ENCODE data around the gene USP47.
"Not testable (repeated sequence)": the region's sequence is repeated elsewhere in the genome, so short reads cannot be mapped to it uniquely, and the experiment has no call there.

Gene USP47

DNA sequence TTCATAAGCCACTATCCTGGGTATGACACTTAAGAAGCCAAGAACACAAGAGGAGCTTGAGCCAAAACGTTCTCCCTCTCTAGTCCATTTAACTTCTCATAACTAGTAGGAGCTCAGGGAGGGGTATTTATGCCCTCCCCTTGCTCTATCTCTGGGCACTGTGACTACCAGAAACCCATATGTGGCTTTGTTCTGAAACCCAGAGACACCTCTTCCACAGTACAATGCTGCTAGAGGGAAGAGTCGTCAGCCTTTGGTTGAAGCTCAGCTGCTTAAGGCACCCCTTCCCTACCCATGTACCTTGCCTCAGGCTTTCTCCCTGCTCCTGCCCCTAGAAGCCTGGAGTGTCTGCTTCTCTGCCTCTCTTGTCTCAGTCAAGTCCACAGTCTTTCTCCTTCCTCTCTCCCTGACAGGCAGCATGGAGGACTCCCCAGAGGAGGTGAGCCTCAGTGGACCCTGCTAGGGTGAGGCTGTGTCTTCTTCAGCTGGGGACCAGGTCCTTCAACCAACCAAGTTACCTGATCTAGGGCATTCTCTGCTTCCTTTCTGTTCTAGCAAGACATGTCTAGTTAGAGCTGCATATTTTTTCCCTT lies 23.1 kb upstream of the USP47 start:
- FAIRE-seq (no peak), DNase-seq (ENCODE audit: insufficient read length, low spot score) (no peak)
- TF ChIP-seq POLR2A (IDR thresholded peaks at IDR 0.05; ENCODE audit: low read depth, low read length) = no peak
- TF ChIP-seq TAF1 (IDR thresholded peaks at IDR 0.05; ENCODE audit: low read depth, low read length) = no peak
- no peak for TF ChIP-seq POU2F2 (IDR thresholded peaks at IDR 0.05; ENCODE audit: low read depth, low read length)
- TF ChIP-seq PAX5 (IDR thresholded peaks at IDR 0.05; ENCODE audit: insufficient read depth, low read length, severe bottlenecking) = no peak
- TF ChIP-seq SPI1 (IDR thresholded peaks at IDR 0.05; ENCODE audit: low read depth, low read length) = no peak
- no peak for TF ChIP-seq POLR2AphosphoS5 (IDR thresholded peaks at IDR 0.05; ENCODE audit: low read depth, low read length)

GRCh38 chr11:11821899-11822298 lies 19.9 kb upstream of the USP47 start:
- FAIRE-seq = no peak
- no peak for DNase-seq (ENCODE audit: insufficient read length, low spot score)
- no peak for TF ChIP-seq TAF1 (IDR thresholded peaks at IDR 0.05; ENCODE audit: low read depth, low read length)
- no peak for TF ChIP-seq POLR2AphosphoS5 (IDR thresholded peaks at IDR 0.05; ENCODE audit: low read depth, low read length)
- TF ChIP-seq POU2F2 (IDR thresholded peaks at IDR 0.05; ENCODE audit: low read depth, low read length) = no peak
- TF ChIP-seq SPI1 (IDR thresholded peaks at IDR 0.05; ENCODE audit: low read depth, low read length) = no peak
- no peak for TF ChIP-seq POLR2A (IDR thresholded peaks at IDR 0.05; ENCODE audit: low read depth, low read length)
- no peak for TF ChIP-seq PAX5 (IDR thresholded peaks at IDR 0.05; ENCODE audit: insufficient read depth, low read length, severe bottlenecking)

DNA sequence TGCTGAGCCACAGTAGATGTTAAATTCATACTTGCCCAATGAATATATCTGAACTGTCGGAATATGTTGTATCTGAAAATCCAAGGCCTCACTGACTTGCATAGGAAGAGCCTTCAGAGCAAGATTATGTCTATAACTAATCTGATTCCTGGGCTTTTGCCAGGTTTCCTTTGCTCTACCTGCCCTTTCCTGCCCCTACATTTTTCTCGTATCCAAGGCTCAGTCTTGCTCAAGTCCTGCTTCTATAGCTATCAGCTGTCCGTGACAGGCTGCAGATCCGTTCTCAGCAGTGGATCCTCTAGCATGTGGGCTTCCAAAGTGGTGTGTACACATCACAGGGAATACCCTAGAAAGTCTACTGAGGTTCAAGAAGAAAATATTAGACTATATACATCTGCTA lies 18.8 kb upstream of the USP47 start:
- no peak for DNase-seq (ENCODE audit: insufficient read length, low spot score)
- FAIRE-seq = no peak
- no peak for TF ChIP-seq POLR2AphosphoS5 (IDR thresholded peaks at IDR 0.05; ENCODE audit: low read depth, low read length)
- no peak for TF ChIP-seq POLR2A (IDR thresholded peaks at IDR 0.05; ENCODE audit: low read depth, low read length)
- TF ChIP-seq TAF1 (IDR thresholded peaks at IDR 0.05; ENCODE audit: low read depth, low read length) = no peak
- no peak for TF ChIP-seq POU2F2 (IDR thresholded peaks at IDR 0.05; ENCODE audit: low read depth, low read length)
- TF ChIP-seq SPI1 (IDR thresholded peaks at IDR 0.05; ENCODE audit: low read depth, low read length) = no peak
- TF ChIP-seq PAX5 (IDR thresholded peaks at IDR 0.05; ENCODE audit: insufficient read depth, low read length, severe bottlenecking) = no peak

GRCh38 chr11:11826260-11826659 lies 15.5 kb upstream of the USP47 start:
- TF ChIP-seq POU2F2 (IDR thresholded peaks at IDR 0.05; ENCODE audit: low read depth, low read length) (no peak), SPI1 (IDR thresholded peaks at IDR 0.05; ENCODE audit: low read depth, low read length) (no peak), PAX5 (IDR thresholded peaks at IDR 0.05; ENCODE audit: insufficient read depth, low read length, severe bottlenecking) (no peak), POLR2AphosphoS5 (IDR thresholded peaks at IDR 0.05; ENCODE audit: low read depth, low read length) (no peak), TAF1 (IDR thresholded peaks at IDR 0.05; ENCODE audit: low read depth, low read length) (no peak), POLR2A (IDR thresholded peaks at IDR 0.05; ENCODE audit: low read depth, low read length) (no peak)
- FAIRE-seq (no peak), DNase-seq (ENCODE audit: insufficient read length, low spot score) (no peak)

GRCh38 chr11:11827272-11827671 lies 14.5 kb upstream of the USP47 start:
- TF ChIP-seq PAX5 (IDR thresholded peaks at IDR 0.05; ENCODE audit: insufficient read depth, low read length, severe bottlenecking) (no peak), SPI1 (IDR thresholded peaks at IDR 0.05; ENCODE audit: low read depth, low read length) (no peak), POLR2A (IDR thresholded peaks at IDR 0.05; ENCODE audit: low read depth, low read length) (no peak), TAF1 (IDR thresholded peaks at IDR 0.05; ENCODE audit: low read depth, low read length) (no peak), POU2F2 (IDR thresholded peaks at IDR 0.05; ENCODE audit: low read depth, low read length) (no peak), POLR2AphosphoS5 (IDR thresholded peaks at IDR 0.05; ENCODE audit: low read depth, low read length) (no peak)
- FAIRE-seq (no peak), DNase-seq (ENCODE audit: insufficient read length, low spot score) (no peak)

- FAIRE-seq; DNase-seq (ENCODE audit: insufficient read length, low spot score): not testable (repeated sequence)
Measured at GRCh38 chr11:11831406-11831805, 10.4 kb upstream of the USP47 start.

GRCh38 chr11:11836676-11837231 lies 5.0 kb upstream of the USP47 start:
- TF ChIP-seq TAF1 (IDR thresholded peaks at IDR 0.05; ENCODE audit: low read depth, low read length) = no peak
- no peak for TF ChIP-seq PAX5 (IDR thresholded peaks at IDR 0.05; ENCODE audit: insufficient read depth, low read length, severe bottlenecking)
- TF ChIP-seq POLR2A (IDR thresholded peaks at IDR 0.05; ENCODE audit: low read depth, low read length) = no peak
- no peak for TF ChIP-seq SPI1 (IDR thresholded peaks at IDR 0.05; ENCODE audit: low read depth, low read length)
- no peak for TF ChIP-seq POLR2AphosphoS5 (IDR thresholded peaks at IDR 0.05; ENCODE audit: low read depth, low read length)
- no peak for TF ChIP-seq POU2F2 (IDR thresholded peaks at IDR 0.05; ENCODE audit: low read depth, low read length)
- FAIRE-seq (no peak), DNase-seq (ENCODE audit: insufficient read length, low spot score) (no peak)

DNA sequence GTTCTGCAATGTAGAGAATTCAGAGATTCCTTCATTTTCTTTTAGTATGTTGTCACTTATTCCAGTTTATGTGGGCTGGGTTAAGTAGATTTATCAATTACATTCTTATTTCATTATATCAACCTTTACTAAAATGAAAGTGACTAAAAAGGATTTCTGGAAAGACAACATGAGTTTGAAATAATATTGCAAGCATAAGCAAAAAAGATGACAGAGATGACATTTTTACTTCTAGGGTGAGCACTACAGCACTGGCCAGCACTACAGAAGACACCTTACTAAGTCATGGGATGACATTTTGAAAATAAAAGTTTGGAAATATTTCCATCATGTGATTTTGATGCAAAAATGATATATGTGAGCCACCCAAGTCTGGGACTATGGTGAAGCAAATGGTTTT lies 2.1 kb upstream of the USP47 start:
- FAIRE-seq = no peak
- no peak for TF ChIP-seq POLR2A (IDR thresholded peaks at IDR 0.05; ENCODE audit: low read depth, low read length)
- TF ChIP-seq POLR2AphosphoS5 (IDR thresholded peaks at IDR 0.05; ENCODE audit: low read depth, low read length) = no peak
- TF ChIP-seq SPI1 (IDR thresholded peaks at IDR 0.05; ENCODE audit: low read depth, low read length) = no peak
- TF ChIP-seq PAX5 (IDR thresholded peaks at IDR 0.05; ENCODE audit: insufficient read depth, low read length, severe bottlenecking) = no peak
- TF ChIP-seq POU2F2 (IDR thresholded peaks at IDR 0.05; ENCODE audit: low read depth, low read length) = no peak
- no peak for TF ChIP-seq TAF1 (IDR thresholded peaks at IDR 0.05; ENCODE audit: low read depth, low read length)
- DNase-seq (ENCODE audit: insufficient read length, low spot score) = no peak

- TF ChIP-seq PAX5 (IDR thresholded peaks at IDR 0.05; ENCODE audit: insufficient read depth, low read length, severe bottlenecking) (no peak), SPI1 (IDR thresholded peaks at IDR 0.05; ENCODE audit: low read depth, low read length) (no peak)
- DNase-seq (ENCODE audit: insufficient read length, low spot score) (no peak), FAIRE-seq (peak; percentile 43)
Measured at GRCh38 chr11:11841116-11841722, 553 bp upstream of the USP47 start.

Data from GM12891 (cell line).